ENCODE measurements around the gene ATP9B. TPM values are rescaled to one million over a fixed set of nuclear protein-coding genes. Genes with fewer than 3 reads are reported as not detected.

ATP9B gene
- total and polyA plus RNA-seq, 10 of the 15 experiments (the other 5 are each of a cell fraction or from before 2014, with no cell fraction given): 0.74 to 20.7 (median 12.9) TPM

GRCh38 chr18:79278896-79279295 lies 209.7 kb downstream of the ATP9B start:
- ChIA-PET RAD21 (ENCODE audit: unreplicated experiment) (no interaction called here), CTCF (no interaction called here), SMC1A (ENCODE audit: uncharacterized antibody, unreplicated experiment) (no interaction called here), POLR2A (no interaction called here)
- H3K4me3 ChIP-seq: no peak overlapping the region
- H3K9ac ChIP-seq (ENCODE audit: control insufficient read depth, insufficient read depth, low read length): no peak overlapping the region
- DNase-seq (ENCODE audit: low read depth, low spot score): no peak
- no peak overlapping the region for H3K27ac ChIP-seq (ENCODE audit: control insufficient read depth, insufficient read depth)
- FAIRE-seq: no peak
- ATAC-seq: no peak
- no peak overlapping the region for H3K4me2 ChIP-seq (ENCODE audit: control insufficient read depth, insufficient read depth)
- TF ChIP-seq EP300 (IDR thresholded peaks at IDR 0.05; ENCODE audit: borderline replicate concordance in 1 of 2, control insufficient read depth in 1 of 2, low read depth in 2 of 2, low read length in 2 of 2): no peak
- TF ChIP-seq ZSCAN29 (IDR thresholded peaks at IDR 0.05): no peak
- no peak for TF ChIP-seq JUND (IDR thresholded peaks at IDR 0.05; ENCODE audit: low read depth, low read length)
- TF ChIP-seq, protein P1, sequence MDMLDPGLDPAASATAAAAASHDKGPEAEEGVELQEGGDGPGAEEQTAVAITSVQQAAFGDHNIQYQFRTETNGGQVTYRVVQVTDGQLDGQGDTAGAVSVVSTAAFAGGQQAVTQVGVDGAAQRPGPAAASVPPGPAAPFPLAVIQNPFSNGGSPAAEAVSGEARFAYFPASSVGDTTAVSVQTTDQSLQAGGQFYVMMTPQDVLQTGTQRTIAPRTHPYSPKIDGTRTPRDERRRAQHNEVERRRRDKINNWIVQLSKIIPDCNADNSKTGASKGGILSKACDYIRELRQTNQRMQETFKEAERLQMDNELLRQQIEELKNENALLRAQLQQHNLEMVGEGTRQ (IDR thresholded peaks at IDR 0.05; ENCODE audit: borderline replicate concordance, low read depth, low read length): no peak
- TF ChIP-seq, protein P2, sequence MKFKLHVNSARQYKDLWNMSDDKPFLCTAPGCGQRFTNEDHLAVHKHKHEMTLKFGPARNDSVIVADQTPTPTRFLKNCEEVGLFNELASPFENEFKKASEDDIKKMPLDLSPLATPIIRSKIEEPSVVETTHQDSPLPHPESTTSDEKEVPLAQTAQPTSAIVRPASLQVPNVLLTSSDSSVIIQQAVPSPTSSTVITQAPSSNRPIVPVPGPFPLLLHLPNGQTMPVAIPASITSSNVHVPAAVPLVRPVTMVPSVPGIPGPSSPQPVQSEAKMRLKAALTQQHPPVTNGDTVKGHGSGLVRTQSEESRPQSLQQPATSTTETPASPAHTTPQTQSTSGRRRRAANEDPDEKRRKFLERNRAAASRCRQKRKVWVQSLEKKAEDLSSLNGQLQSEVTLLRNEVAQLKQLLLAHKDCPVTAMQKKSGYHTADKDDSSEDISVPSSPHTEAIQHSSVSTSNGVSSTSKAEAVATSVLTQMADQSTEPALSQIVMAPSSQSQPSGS (IDR thresholded peaks at IDR 0.05; ENCODE audit: low read length): no peak
- TF ChIP-seq SUPT20H (IDR thresholded peaks at IDR 0.05; ENCODE audit: borderline replicate concordance, control insufficient read depth, low read depth, low read length): no peak
- no peak for TF ChIP-seq SP1 (IDR thresholded peaks at IDR 0.05; ENCODE audit: low read depth, low read length)
- no peak for TF ChIP-seq KAT2A (conservative IDR thresholded peaks at IDR 0.05; ENCODE audit: control insufficient read depth, low read depth, low read length)
- no peak for TF ChIP-seq NR2C1 (IDR thresholded peaks at IDR 0.05)
- intact Hi-C loops (cut with micrococcal nuclease; ENCODE audit: unreplicated experiment) (no loop called here), in situ Hi-C loops (cut with MboI) (no loop called here)
- no peaks in the 10 kb centered on the region for H3K79me2 ChIP-seq (ENCODE audit: control insufficient read depth, insufficient read depth, low read length)
- no peaks in the 10 kb centered on the region for H3K9me3 ChIP-seq (replicated peaks; ENCODE audit: control insufficient read depth, insufficient read depth, low read length)
- no peaks in the 10 kb centered on the region for H3K27me3 ChIP-seq (replicated peaks in 1 of 2; ENCODE audit: control insufficient read depth in 2 of 2, insufficient read depth in 2 of 2, low read length in 1 of 2)
- H3K4me1 ChIP-seq (ENCODE audit: control insufficient read depth, insufficient read depth, low read length): peaks cover 15% of the 10 kb centered on the region
- H2AFZ ChIP-seq (ENCODE audit: control insufficient read depth, low read depth, low read length): no peak overlapping the region
- peaks cover 0 to 1% of the 10 kb centered on the region in 2 experiments; a peak in 2 of 4 replicates for H3K36me3 ChIP-seq (ENCODE audit: control insufficient read depth in 2 of 2, insufficient read depth in 2 of 2, low read length in 1 of 2)
- no TSS peak for BruUV-seq (replicated peaks)
- WGBS (ENCODE audit: insufficient coverage, insufficient replicate concordance, low lambda C conversion rate, missing lambda C conversion rate): 92% methylated on average over 11 of the region's 11 CpGs
- no peaks in the 10 kb centered on the region for H4K20me1 ChIP-seq (ENCODE audit: control insufficient read depth, insufficient read depth)
